ENCODE results near the gene PPP1R1B.

Gene PPP1R1B

GRCh38 chr17:39617446-39618245 lies 9.1 kb upstream of the PPP1R1B start:
- peak; percentile 66 to 68 for DNase-seq

GRCh38 chr17:39618246-39618913 lies 8.4 kb upstream of the PPP1R1B start:
- DNase-seq: peak; percentile 40 to 44

GRCh38 chr17:39618956-39619785 lies 7.6 kb upstream of the PPP1R1B start:
- no peak for DNase-seq

GRCh38 chr17:39619786-39620101 lies 7.0 kb upstream of the PPP1R1B start:
- no peak for DNase-seq

GRCh38 chr17:39621523-39622379 lies 5.0 kb upstream of the PPP1R1B start:
- DNase-seq: peak; percentile 80 to 86

- DNase-seq: no peak
Measured at GRCh38 chr17:39622380-39623006, 4.3 kb upstream of the PPP1R1B start.

GRCh38 chr17:39623356-39623950 lies 3.3 kb upstream of the PPP1R1B start:
- peak; percentile 82 to 84 for DNase-seq

- no peak for DNase-seq
Measured at GRCh38 chr17:39624313-39624712, 2.4 kb upstream of the PPP1R1B start.

- no peak for DNase-seq
Measured at GRCh38 chr17:39625198-39625785, 1.5 kb upstream of the PPP1R1B start.

GRCh38 chr17:39627047-39627711 lies 427 bp downstream of the PPP1R1B start:
- DNase-seq: no peak

GRCh38 chr17:39627712-39628516 lies 1.2 kb downstream of the PPP1R1B start:
- no peak for DNase-seq

- no peak for DNase-seq
Measured at GRCh38 chr17:39628655-39629493, 2.1 kb downstream of the PPP1R1B start.

- DNase-seq: no peak
Measured at GRCh38 chr17:39629494-39629880, 2.7 kb downstream of the PPP1R1B start.

- DNase-seq: peak; percentile 91 to 95
Measured at GRCh38 chr17:39629898-39630297, 3.1 kb downstream of the PPP1R1B start.

GRCh38 chr17:39631403-39631802 lies 4.7 kb downstream of the PPP1R1B start:
- DNase-seq: no peak

- DNase-seq: no peak
Measured at GRCh38 chr17:39632153-39632941, 5.6 kb downstream of the PPP1R1B start.

GRCh38 chr17:39633570-39634183 lies 6.9 kb downstream of the PPP1R1B start:
- no peak for DNase-seq
